ENCODE measurements around the gene GNA12. TPM values are rescaled to one million over a fixed set of nuclear protein-coding genes. Genes with fewer than 3 reads are reported as not detected.
A peak's percentile ranks its signal among the peaks of the same experiment; 100 is the strongest.

The GNA12 gene
- total and polyA plus RNA-seq, 2 of the 4 experiments (the other 2 are of a cell fraction) = 14.3 to 93.9 TPM

DNA sequence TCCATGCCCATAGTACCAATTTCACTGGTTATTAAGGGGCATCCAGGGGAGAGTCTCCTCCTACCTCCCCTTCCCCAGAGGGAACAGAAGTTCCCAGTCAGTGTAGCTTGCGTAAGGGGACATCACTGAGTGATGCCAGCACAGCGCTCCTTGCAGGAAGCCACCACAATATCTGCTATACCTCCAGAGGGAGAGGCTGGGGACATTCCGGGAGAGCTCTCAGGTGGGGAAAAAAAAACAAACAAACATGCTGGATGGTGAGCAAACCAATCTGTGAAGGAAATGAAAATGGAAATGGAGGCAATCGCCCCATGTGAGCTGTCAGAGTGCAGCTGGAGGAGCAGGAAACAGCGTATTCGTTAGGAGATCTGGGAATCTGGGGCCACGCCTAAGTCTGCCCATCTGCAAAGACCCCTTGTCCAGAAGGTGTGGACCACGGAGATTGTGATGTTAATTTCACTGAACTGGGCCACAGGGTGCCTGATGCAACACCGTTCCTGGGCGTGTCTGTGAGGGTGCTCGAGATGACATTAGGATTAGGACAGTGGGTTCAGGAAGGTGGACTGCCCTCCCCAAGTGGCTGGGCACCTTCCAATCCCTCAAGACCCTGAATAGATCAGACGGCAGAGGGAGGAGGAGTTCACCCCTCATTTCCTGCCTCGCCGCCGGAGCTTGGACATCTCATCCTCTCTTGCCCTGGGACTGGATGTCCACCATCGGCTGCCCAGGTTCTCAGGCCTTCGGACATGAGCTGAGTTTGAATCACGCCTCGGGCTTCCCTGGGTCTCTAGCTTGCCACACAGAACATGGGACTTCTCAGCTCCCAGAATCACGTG, 30.5 kb downstream of the GNA12 start:
- H2BK120ac ChIP-seq (ENCODE audit: low read depth, low read length) = peak overlapping the region; percentile 68
- H2BK5ac ChIP-seq (ENCODE audit: low read depth, low read length, poor library complexity, severe bottlenecking) = peak overlapping the region; percentile 28
- H3K9ac ChIP-seq (ENCODE audit: low read depth, low read length) = no peak overlapping the region; the same call in 1 of the 2 replicates
- ATAC-seq (ENCODE audit: low read depth) = no peak
- peaks cover 48% of the 10 kb centered on the region for H3K4me1 ChIP-seq (ENCODE audit: control insufficient read depth, insufficient read depth, low read length)
- H3K79me1 ChIP-seq (ENCODE audit: low read depth in 1 of 2, low read length in 2 of 2) = peaks cover 50 to 93% of the 10 kb centered on the region in 2 experiments
- no peak overlapping the region; the same call in 1 of the 2 replicates for H3K23ac ChIP-seq (ENCODE audit: low read depth, low read length)
- TF ChIP-seq, protein P1, sequence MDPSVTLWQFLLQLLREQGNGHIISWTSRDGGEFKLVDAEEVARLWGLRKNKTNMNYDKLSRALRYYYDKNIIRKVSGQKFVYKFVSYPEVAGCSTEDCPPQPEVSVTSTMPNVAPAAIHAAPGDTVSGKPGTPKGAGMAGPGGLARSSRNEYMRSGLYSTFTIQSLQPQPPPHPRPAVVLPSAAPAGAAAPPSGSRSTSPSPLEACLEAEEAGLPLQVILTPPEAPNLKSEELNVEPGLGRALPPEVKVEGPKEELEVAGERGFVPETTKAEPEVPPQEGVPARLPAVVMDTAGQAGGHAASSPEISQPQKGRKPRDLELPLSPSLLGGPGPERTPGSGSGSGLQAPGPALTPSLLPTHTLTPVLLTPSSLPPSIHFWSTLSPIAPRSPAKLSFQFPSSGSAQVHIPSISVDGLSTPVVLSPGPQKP (IDR thresholded peaks at IDR 0.05; ENCODE audit: borderline replicate concordance, low read depth, low read length) = no peak
- TF ChIP-seq, protein P2, sequence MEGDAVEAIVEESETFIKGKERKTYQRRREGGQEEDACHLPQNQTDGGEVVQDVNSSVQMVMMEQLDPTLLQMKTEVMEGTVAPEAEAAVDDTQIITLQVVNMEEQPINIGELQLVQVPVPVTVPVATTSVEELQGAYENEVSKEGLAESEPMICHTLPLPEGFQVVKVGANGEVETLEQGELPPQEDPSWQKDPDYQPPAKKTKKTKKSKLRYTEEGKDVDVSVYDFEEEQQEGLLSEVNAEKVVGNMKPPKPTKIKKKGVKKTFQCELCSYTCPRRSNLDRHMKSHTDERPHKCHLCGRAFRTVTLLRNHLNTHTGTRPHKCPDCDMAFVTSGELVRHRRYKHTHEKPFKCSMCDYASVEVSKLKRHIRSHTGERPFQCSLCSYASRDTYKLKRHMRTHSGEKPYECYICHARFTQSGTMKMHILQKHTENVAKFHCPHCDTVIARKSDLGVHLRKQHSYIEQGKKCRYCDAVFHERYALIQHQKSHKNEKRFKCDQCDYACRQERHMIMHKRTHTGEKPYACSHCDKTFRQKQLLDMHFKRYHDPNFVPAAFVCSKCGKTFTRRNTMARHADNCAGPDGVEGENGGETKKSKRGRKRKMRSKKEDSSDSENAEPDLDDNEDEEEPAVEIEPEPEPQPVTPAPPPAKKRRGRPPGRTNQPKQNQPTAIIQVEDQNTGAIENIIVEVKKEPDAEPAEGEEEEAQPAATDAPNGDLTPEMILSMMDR (conservative IDR thresholded peaks at IDR 0.05; ENCODE audit: low read depth, low read length) = no peak
- TF ChIP-seq MAFK (IDR thresholded peaks at IDR 0.05; ENCODE audit: low read depth, low read length) = no peak
- no peak for TF ChIP-seq MXI1 (IDR thresholded peaks at IDR 0.05; ENCODE audit: borderline replicate concordance, low read depth, low read length)
- BruUV-seq (replicated peaks) = no TSS peak
- peak overlapping the region; percentile 49 for H4K91ac ChIP-seq (ENCODE audit: insufficient read depth, low read depth, low read length)
- H3K27ac ChIP-seq (ENCODE audit: insufficient read depth, low read length) = peak overlapping the region; percentile 63; the same call in 1 of the 2 replicates
- no peak overlapping the region for H2AK9ac ChIP-seq (replicated peaks; ENCODE audit: low read depth, low read length, poor library complexity)
- H4K20me1 ChIP-seq (ENCODE audit: insufficient read depth, low read length) = peaks cover 4% of the 10 kb centered on the region; the same call in 1 of the 2 replicates
- dilution Hi-C loops (cut with HindIII; ENCODE audit: low sequenced_read_pairs, unreplicated experiment) (no loop called here), intact Hi-C loops (cut with micrococcal nuclease) (no loop called here), in situ Hi-C loops (cut with MboI; ENCODE audit: low sequenced_read_pairs) (no loop called here)
- no peaks in the 10 kb centered on the region for H3K27me3 ChIP-seq (ENCODE audit: control insufficient read depth, insufficient read depth, low read length)
- H2AFZ ChIP-seq (replicated peaks; ENCODE audit: low read length, poor library complexity) = no peak overlapping the region
- H3K56ac ChIP-seq (ENCODE audit: extremely low read depth, insufficient read depth, low read length) = no peak overlapping the region
- ChIA-PET POLR2A (ENCODE audit: unreplicated experiment) (interaction anchor here (1.6 kb wide), 1 partner anchor 11 kb away, joined by 3 read pairs; no protein-coding TSS in a partner anchor), CTCF (interaction anchor here (0.5 kb wide), 1 partner anchor 453 kb away, joined by 3 read pairs; no protein-coding TSS in a partner anchor)
- peak overlapping the region; percentile 57 for H3K14ac ChIP-seq (replicated peaks; ENCODE audit: low read depth, low read length)
- 92% methylated on average over 8 of the region's 20 CpGs; no CpG with 5 or more reads in 1 of the 2 experiments for WGBS, 2 experiments (ENCODE audit: extremely low coverage in 2 of 2, insufficient read length in 1 of 2)
- H3K9me3 ChIP-seq (ENCODE audit: control insufficient read depth, insufficient read depth, low read length) = no peaks in the 10 kb centered on the region
- H3K4me3 ChIP-seq (ENCODE audit: insufficient read depth, low read depth, low read length) = no peak overlapping the region
- H3K36me3 ChIP-seq (ENCODE audit: control insufficient read depth, insufficient read depth, low read length) = peaks cover 3% of the 10 kb centered on the region; the same call in 1 of the 2 replicates
- H2BK15ac ChIP-seq (ENCODE audit: low read depth, low read length) = peak overlapping the region; percentile 74; the same call in 2 of the 3 replicates
- H3K18ac ChIP-seq (ENCODE audit: low read depth, low read length) = peak overlapping the region; percentile 72
- H3K4me2 ChIP-seq (ENCODE audit: low read depth, low read length) = peak overlapping the region; percentile 58
- peak overlapping the region; percentile 26 to 54; a peak in 1 of 4 replicates for H4K8ac ChIP-seq (ENCODE audit: low read depth in 2 of 2, low read length in 2 of 2)
- peak overlapping the region; percentile 78 for H2AK5ac ChIP-seq (ENCODE audit: low read depth, low read length)
- DNase-seq = no peak
- peaks cover 31% of the 10 kb centered on the region for H3K9me1 ChIP-seq (ENCODE audit: insufficient read depth, low read length)
- peak overlapping the region; percentile 49 for H3K4ac ChIP-seq (ENCODE audit: low read depth, low read length)
- H2BK20ac ChIP-seq (ENCODE audit: low read depth, low read length) = no peak overlapping the region
- H4K5ac ChIP-seq (ENCODE audit: low read depth, low read length) = peak overlapping the region; percentile 85

Measured in IMR-90 (cell line).